HG02678 (cell line): ENCODE data around the gene KCNJ12.
"Not testable (repeated sequence)": the region's sequence is repeated elsewhere in the genome, so short reads cannot be mapped to it uniquely, and the experiment has no call there.

Source experiments
- ATAC-seq: cut with Tn5 transposase; IDR thresholded peaks from one replicate; pipeline ENCODE4 v1.9.1; 2021; ENCODE audit warnings: mild to moderate bottlenecking, moderate library complexity; ENCODE audit not compliant: unreplicated experiment

The KCNJ12 gene

GRCh38 chr17:21376081-21376758 lies at the start of gene KCNJ12:
Gene KCNJ12 (plus strand): TSS chr17:21376357. CDS start chr17:21415343, 38,986 bp downstream.
- ATAC-seq: no peak

- peak; percentile 45 for ATAC-seq
Measured at GRCh38 chr17:21327921-21328320, 48.2 kb upstream of the KCNJ12 start.

DNA sequence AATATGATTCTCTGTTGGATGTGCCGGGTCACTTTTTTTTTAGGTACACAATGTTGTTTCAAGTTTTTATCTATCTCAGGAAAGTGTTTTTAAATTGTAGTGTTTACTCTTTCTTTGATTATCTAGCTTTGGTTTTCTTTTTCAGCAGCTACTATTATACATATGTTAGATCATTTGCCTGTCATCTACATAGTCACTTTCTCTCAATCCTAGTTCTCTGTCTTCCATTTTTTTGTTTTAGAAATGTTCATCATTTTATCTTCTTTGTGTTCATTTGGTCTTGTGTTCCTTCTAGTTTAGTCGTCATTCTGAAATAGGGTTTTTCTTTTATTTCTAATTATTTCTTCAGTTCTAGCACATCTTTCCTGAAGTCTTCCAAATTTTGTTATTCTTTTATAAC lies 47.4 kb upstream of the KCNJ12 start:
- ATAC-seq: not testable (repeated sequence)

- no peak for ATAC-seq
Measured at GRCh38 chr17:21330436-21331160, 45.6 kb upstream of the KCNJ12 start.

DNA sequence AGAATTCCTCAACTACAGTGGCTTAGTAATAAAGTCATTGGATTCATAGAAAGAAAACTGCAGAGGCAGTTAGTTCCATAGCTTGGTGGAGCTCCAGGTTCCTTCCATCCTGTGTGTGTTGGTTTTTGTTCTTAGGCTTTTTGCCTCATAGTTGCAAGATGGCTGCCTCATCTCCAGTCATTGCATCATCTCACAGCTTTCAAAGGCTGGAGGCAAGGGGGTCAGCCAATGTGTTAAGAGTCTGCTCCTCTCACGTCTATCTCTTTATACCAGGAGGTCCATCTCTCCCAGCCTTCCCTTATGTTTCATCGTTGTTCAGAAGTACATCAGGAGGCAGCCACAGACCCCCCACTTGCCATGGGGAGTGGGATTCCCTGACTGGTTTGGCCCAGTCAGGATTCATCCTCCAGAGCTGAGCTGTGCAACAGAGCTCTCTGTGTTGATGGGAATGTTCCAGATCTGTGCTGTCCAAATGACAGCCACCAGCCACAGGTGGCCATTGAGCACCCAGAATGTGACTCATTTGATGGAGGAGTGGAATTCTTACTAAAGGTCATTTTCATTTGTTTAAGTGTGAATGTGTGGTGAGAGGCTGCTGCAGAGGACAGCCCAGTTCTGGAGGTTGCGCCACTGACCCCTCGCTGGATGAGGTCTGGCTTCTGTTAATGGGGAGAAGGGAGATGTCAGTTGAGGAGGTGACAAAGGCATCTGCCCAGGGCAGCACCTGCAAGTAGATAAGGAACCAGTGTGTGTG lies 39.4 kb upstream of the KCNJ12 start:
- ATAC-seq: not testable (repeated sequence)

- ATAC-seq: not testable (repeated sequence)
Measured at GRCh38 chr17:21337981-21338625, 38.1 kb upstream of the KCNJ12 start.

DNA sequence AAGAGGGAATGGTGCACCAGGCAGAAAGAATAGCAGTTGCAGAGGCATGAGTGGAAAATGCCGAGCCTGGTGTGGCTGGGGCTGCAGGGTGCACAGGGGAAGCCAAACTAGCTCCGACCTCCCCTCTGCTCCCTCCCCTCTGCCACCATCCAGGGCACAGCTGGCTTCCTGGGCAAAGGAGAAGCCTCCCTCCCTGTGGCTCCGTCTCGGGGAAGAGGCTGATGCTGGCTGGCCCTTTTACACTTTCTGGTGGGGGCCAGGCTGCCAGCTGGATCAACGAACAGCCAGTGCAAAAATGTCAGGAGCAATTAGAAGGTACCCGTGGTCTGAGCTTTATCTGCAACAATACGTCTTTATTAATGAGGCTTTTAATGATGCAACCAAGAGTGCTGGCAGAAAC lies 37.1 kb upstream of the KCNJ12 start:
- no peak for ATAC-seq

DNA sequence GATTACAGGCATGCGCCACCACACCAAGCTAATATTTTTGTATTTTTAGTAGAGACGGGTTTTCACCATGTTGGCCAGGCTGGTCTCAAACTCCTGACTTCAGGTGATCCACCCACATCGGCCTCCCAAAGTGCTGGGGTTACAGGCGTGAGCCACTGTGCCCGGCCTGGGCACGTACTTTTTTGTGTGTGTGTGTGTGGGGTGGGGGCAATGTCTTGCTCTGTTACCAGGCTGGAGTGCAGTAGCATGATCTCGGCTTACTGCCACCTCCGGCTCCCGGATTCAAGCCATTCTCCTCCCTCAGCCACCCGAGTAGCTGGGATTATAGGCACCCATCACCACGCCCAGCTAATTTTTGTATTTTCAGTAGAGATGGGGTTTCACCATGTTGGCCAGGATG lies 36.6 kb upstream of the KCNJ12 start:
- ATAC-seq: not testable (repeated sequence)

- ATAC-seq: not testable (repeated sequence)
Measured at GRCh38 chr17:21340407-21340806, 35.8 kb upstream of the KCNJ12 start.

GRCh38 chr17:21341279-21341678 lies 34.9 kb upstream of the KCNJ12 start:
- ATAC-seq: not testable (repeated sequence)

DNA sequence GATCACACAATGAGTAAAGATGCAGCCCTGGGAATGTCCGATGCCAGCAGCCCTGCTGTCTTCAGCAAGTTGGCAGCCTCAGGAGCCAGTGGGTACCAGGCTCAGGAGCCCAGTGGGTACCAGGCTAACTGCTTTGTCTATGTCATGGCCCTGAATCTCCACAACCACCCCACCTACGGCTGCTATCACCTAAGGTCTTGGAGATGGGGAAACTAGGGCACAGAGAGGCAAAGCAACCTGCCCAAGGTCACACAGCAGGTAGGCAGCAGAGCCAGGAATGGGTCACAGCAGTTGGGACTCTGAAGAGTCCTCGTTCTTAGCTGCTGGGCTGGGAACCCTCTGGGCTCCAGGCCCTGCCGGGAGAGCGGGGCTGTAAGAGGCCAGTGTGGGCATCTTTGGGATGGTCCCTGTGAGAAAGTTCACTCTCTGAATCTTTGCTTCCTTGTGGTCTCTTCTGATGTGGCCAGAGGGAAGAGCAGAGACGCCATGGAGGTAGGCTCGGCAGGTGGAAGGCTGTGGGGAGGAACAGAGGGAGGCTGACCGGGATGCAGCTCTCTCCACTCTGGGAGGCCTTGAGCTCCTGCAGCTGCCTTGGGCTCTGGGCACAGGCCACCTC lies 34.1 kb upstream of the KCNJ12 start:
- ATAC-seq: not testable (repeated sequence)

GRCh38 chr17:21343061-21343949 lies 32.9 kb upstream of the KCNJ12 start:
- ATAC-seq: not testable (repeated sequence)

DNA sequence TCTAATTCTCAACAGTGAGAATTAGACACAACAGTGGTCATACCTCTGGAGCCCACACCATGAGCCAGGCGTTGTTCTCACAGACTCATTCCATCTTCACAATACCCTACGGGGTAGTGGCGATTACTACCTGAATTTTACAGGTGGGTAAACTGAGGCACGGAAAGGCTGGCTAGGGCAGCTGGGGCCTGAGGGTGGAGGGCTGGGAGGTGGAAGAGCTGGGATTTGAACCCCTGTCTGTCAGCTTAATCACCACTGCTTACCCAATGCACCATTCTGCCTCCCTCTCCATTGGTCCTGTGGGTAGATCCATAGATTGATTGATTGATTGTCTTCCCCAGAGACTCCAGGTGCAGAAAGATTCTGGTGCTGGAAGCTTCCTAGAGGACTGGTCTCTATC lies 31.4 kb upstream of the KCNJ12 start:
- ATAC-seq: not testable (repeated sequence)

DNA sequence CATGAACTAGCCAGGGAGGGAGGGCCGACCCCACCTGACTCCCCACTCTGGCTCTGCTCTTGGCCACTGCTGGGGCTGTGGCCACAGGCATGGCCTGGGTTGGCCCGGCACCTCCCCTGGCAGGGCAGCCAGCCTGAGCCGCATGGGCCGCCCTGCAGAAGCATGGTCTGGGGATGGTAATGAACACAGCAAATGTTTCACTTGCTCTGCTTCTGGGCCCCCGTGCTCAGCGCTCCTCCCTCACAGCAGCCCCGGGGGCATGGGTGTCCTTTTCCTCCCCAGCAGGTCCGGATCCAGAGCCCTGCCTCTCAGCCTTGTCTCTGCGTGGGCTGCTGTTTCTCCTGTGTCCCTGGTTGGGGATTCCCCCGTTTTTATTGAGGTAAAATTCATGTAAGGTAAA lies 30.9 kb upstream of the KCNJ12 start:
- no peak for ATAC-seq

GRCh38 chr17:21346107-21346506 lies 30.1 kb upstream of the KCNJ12 start:
- ATAC-seq: not testable (repeated sequence)

GRCh38 chr17:21346651-21347250 lies 29.4 kb upstream of the KCNJ12 start:
- not testable (repeated sequence) for ATAC-seq

DNA sequence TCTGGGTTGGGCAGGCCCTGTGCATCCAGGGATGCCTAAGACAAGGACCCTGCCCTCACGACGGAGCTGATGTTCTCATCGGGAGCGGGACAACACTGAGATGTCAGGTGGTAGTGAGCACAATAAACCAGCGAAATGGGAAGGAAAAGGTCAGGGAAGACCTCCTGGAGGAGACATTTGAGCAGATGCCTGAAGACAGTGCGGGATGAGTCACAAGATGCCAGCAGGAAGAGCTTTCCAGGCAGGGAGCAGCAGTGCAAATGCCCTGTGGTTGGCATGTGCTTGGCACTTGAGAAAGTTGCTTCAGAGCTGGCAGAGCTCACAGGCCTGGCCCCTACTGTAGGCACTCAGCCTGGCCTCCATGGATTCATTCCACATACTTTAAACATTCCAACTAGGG lies 28.5 kb upstream of the KCNJ12 start:
- not testable (repeated sequence) for ATAC-seq

GRCh38 chr17:21348081-21348925 lies 27.9 kb upstream of the KCNJ12 start:
- peak; percentile 68 for ATAC-seq
